Activated CD4-positive, CD25-positive, alpha-beta regulatory T cell (primary cell): ENCODE measurements around the gene MIER1.
"Not testable (repeated sequence)": the region's sequence is repeated elsewhere in the genome, so short reads cannot be mapped to it uniquely, and the experiment has no call there.

Source experiments
- DNase-seq, 4 experiments: peaks; one replicate each; lab custom pipeline; 2025; lab: John Stamatoyannopoulos, UW

MIER1 gene

GRCh38 chr1:66924756-66925557 is at the start of gene MIER1, which contains the start of gene DNAI4:
TSS of gene MIER1 (plus strand) at chr1:66924990. CDS start at chr1:66925029, 39 bp downstream.
TSS of gene DNAI4 (minus strand) at chr1:66924856. CDS start at chr1:66924831, 25 bp downstream.
- DNase-seq: peak; percentile 90 to 93 (median 92)

- DNase-seq: no peak
Observed at GRCh38 chr1:66876664-66877063, 48.1 kb upstream of the MIER1 start.

- no peak for DNase-seq
Observed at GRCh38 chr1:66889030-66889429, 35.8 kb upstream of the MIER1 start.

GRCh38 chr1:66890621-66891020 is 34.2 kb upstream of the MIER1 start:
- DNase-seq: no peak

- no peak for DNase-seq
Observed at GRCh38 chr1:66893712-66894111, 31.1 kb upstream of the MIER1 start.

- DNase-seq: not testable (repeated sequence)
Observed at GRCh38 chr1:66915203-66915602, 9.6 kb upstream of the MIER1 start.

GRCh38 chr1:66916320-66916719 is 8.5 kb upstream of the MIER1 start:
- DNase-seq: no peak

- DNase-seq: no peak
Observed at GRCh38 chr1:66917476-66917875, 7.3 kb upstream of the MIER1 start.

- DNase-seq: no peak
Observed at GRCh38 chr1:66919063-66919462, 5.7 kb upstream of the MIER1 start.

- DNase-seq: no peak
Observed at GRCh38 chr1:66919828-66920227, 5.0 kb upstream of the MIER1 start.

GRCh38 chr1:66920543-66920942 is 4.2 kb upstream of the MIER1 start:
- DNase-seq: no peak

- DNase-seq: no peak
Observed at GRCh38 chr1:66925558-66925910, 744 bp downstream of the MIER1 start.

- DNase-seq: no peak
Observed at GRCh38 chr1:66925944-66926343, 1.2 kb downstream of the MIER1 start.

GRCh38 chr1:66927528-66927927 is 2.7 kb downstream of the MIER1 start:
- DNase-seq: no peak

- no peak for DNase-seq
Observed at GRCh38 chr1:66929146-66929688, 4.4 kb downstream of the MIER1 start.

- DNase-seq: no peak
Observed at GRCh38 chr1:66929691-66929998, 4.9 kb downstream of the MIER1 start.

GRCh38 chr1:66929999-66930822 is 5.4 kb downstream of the MIER1 start:
- peak; percentile 80 to 94 (median 88) for DNase-seq

- DNase-seq: no peak
Observed at GRCh38 chr1:66930823-66931174, 6.0 kb downstream of the MIER1 start.

GRCh38 chr1:66931590-66931989 is 6.8 kb downstream of the MIER1 start:
- no peak for DNase-seq

- DNase-seq: no peak
Observed at GRCh38 chr1:66932291-66932690, 7.5 kb downstream of the MIER1 start.

- DNase-seq: no peak
Observed at GRCh38 chr1:66933887-66934700, 9.3 kb downstream of the MIER1 start.

- no peak for DNase-seq
Observed at GRCh38 chr1:66937529-66938234, 12.9 kb downstream of the MIER1 start.
